A549 treated with CORT108297 at 1 μM for 4 hours (cell line): ENCODE results near the gene NOVA1. TPM values are rescaled to one million over a fixed set of nuclear protein-coding genes. Genes with fewer than 3 reads are reported as not detected.

Source experiments
- total RNA-seq: library from RNA; stranded (reverse); fragments of 200-300 nt; extraction: Qiagen RNA extraction; gene quantifications from 5 replicates; pipeline ENCODE4 v1.2.3, GENCODE V29; 2022

NOVA1 gene, protein sequence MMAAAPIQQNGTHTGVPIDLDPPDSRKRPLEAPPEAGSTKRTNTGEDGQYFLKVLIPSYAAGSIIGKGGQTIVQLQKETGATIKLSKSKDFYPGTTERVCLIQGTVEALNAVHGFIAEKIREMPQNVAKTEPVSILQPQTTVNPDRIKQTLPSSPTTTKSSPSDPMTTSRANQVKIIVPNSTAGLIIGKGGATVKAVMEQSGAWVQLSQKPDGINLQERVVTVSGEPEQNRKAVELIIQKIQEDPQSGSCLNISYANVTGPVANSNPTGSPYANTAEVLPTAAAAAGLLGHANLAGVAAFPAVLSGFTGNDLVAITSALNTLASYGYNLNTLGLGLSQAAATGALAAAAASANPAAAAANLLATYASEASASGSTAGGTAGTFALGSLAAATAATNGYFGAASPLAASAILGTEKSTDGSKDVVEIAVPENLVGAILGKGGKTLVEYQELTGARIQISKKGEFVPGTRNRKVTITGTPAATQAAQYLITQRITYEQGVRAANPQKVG
- 4.6 to 6.5 TPM (median 5.1 TPM) in 5 replicates for total RNA-seq

DNA sequence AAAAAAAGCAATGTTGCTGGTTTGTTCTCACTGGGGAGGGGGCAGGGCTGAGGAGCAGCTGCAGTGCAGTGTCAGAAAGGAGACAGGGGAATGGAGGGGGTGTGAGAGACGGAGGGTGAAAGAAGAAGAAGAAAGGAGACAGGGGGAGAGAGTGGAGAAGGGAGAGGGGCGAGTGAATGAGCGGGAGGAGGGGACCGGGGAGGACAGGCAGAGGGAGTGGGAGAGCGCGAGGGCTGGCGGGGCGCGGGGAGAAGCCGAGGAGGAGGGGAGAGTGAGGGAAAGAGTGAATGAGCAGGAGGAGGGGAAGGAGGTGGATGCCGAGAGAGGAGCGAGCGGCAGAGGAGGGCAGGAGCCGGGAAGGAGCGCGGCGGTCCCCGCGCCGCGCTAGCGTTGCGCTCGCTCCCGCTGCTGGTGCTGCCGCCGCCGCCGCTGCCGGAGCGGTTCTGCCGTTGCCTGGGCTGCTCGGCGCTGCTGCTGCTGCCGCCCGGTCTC, at the start of gene NOVA1:
Gene NOVA1 (minus strand): TSS at position 445 of the 492 bp plus-strand sequence. CDS start 597 bp downstream, outside the sequence.

